ENCODE measurements around the gene QRICH2.

The QRICH2 gene

GRCh38 chr17:76304226-76305134 lies 3.6 kb downstream of the QRICH2 start:
- Histone ChIP-seq H3K36me3 (ENCODE audit: low read depth) (no peaks in the 10 kb centered on the region), H3K4me3 (ENCODE audit: severe bottlenecking) (no peak overlapping the region), H3K4me1 (ENCODE audit: insufficient read depth, poor library complexity, severe bottlenecking) (no peaks in the 10 kb centered on the region), H3K9me3 (ENCODE audit: severe bottlenecking) (no peaks in the 10 kb centered on the region), H3K27ac (ENCODE audit: poor library complexity, severe bottlenecking) (no peak overlapping the region), H3K27me3 (ENCODE audit: insufficient read depth, poor library complexity, severe bottlenecking) (no peaks in the 10 kb centered on the region)
- TF ChIP-seq CTCF (IDR thresholded peaks at IDR 0.05; ENCODE audit: poor library complexity, severe bottlenecking), result no peak
- DNase-seq (ENCODE audit: low spot score) (no peak), ATAC-seq (ENCODE audit: low read depth) (no peak)

- no peaks in the 10 kb centered on the region; the same call in 1 of the 2 replicates for H3K36me3 ChIP-seq (ENCODE audit: low read depth)
- no peak for TF ChIP-seq CTCF (IDR thresholded peaks at IDR 0.05; ENCODE audit: poor library complexity, severe bottlenecking)
- ATAC-seq (ENCODE audit: low read depth) (no peak), DNase-seq (ENCODE audit: low spot score) (no peak)
- no peaks in the 10 kb centered on the region for H3K27me3 ChIP-seq (ENCODE audit: insufficient read depth, poor library complexity, severe bottlenecking)
- H3K4me1 ChIP-seq (ENCODE audit: insufficient read depth, poor library complexity, severe bottlenecking), result no peaks in the 10 kb centered on the region
- H3K27ac ChIP-seq (ENCODE audit: poor library complexity, severe bottlenecking), result no peak overlapping the region
- H3K9me3 ChIP-seq (ENCODE audit: severe bottlenecking), result no peaks in the 10 kb centered on the region
- H3K4me3 ChIP-seq (ENCODE audit: severe bottlenecking), result no peak overlapping the region
Observed at GRCh38 chr17:76297436-76297835, 10.6 kb downstream of the QRICH2 start.

- no peaks in the 10 kb centered on the region; the same call in 1 of the 2 replicates for H3K36me3 ChIP-seq (ENCODE audit: low read depth)
- no peak overlapping the region for H3K4me3 ChIP-seq (ENCODE audit: severe bottlenecking)
- no peaks in the 10 kb centered on the region for H3K4me1 ChIP-seq (ENCODE audit: insufficient read depth, poor library complexity, severe bottlenecking)
- H3K27ac ChIP-seq (ENCODE audit: poor library complexity, severe bottlenecking), result no peak overlapping the region
- DNase-seq (ENCODE audit: low spot score), result no peak
- no peak for TF ChIP-seq CTCF (IDR thresholded peaks at IDR 0.05; ENCODE audit: poor library complexity, severe bottlenecking)
- no peak for ATAC-seq (ENCODE audit: low read depth)
- no peaks in the 10 kb centered on the region for H3K9me3 ChIP-seq (ENCODE audit: severe bottlenecking)
- no peaks in the 10 kb centered on the region for H3K27me3 ChIP-seq (ENCODE audit: insufficient read depth, poor library complexity, severe bottlenecking)
Observed at GRCh38 chr17:76296889-76297288, 11.2 kb downstream of the QRICH2 start.

- TF ChIP-seq CTCF (IDR thresholded peaks at IDR 0.05; ENCODE audit: poor library complexity, severe bottlenecking), result no peak
- no peak overlapping the region for H3K4me3 ChIP-seq (ENCODE audit: severe bottlenecking)
- H3K4me1 ChIP-seq (ENCODE audit: insufficient read depth, poor library complexity, severe bottlenecking), result no peaks in the 10 kb centered on the region
- H3K36me3 ChIP-seq (ENCODE audit: low read depth), result no peaks in the 10 kb centered on the region; the same call in 1 of the 2 replicates
- DNase-seq (ENCODE audit: low spot score), result no peak
- ATAC-seq (ENCODE audit: low read depth), result no peak
- no peaks in the 10 kb centered on the region for H3K9me3 ChIP-seq (ENCODE audit: severe bottlenecking)
- H3K27ac ChIP-seq (ENCODE audit: poor library complexity, severe bottlenecking), result no peak overlapping the region
- no peaks in the 10 kb centered on the region for H3K27me3 ChIP-seq (ENCODE audit: insufficient read depth, poor library complexity, severe bottlenecking)
Observed at GRCh38 chr17:76296186-76296585, 11.9 kb downstream of the QRICH2 start.

GRCh38 chr17:76293106-76293505 lies 15.0 kb downstream of the QRICH2 start:
- DNase-seq (ENCODE audit: low spot score) (no peak), ATAC-seq (ENCODE audit: low read depth) (no peak)
- Histone ChIP-seq H3K27me3 (ENCODE audit: insufficient read depth, poor library complexity, severe bottlenecking) (no peaks in the 10 kb centered on the region), H3K9me3 (ENCODE audit: severe bottlenecking) (no peaks in the 10 kb centered on the region), H3K4me1 (ENCODE audit: insufficient read depth, poor library complexity, severe bottlenecking) (no peaks in the 10 kb centered on the region), H3K36me3 (ENCODE audit: low read depth) (no peaks in the 10 kb centered on the region; the same call in 1 of the 2 replicates), H3K27ac (ENCODE audit: poor library complexity, severe bottlenecking) (no peak overlapping the region), H3K4me3 (ENCODE audit: severe bottlenecking) (no peak overlapping the region)
- TF ChIP-seq CTCF (IDR thresholded peaks at IDR 0.05; ENCODE audit: poor library complexity, severe bottlenecking), result no peak
